Liver (tissue), 9 donors: Measurements from ENCODE around the gene DHRSX. TPM values are rescaled to one million over a fixed set of nuclear protein-coding genes. Genes with fewer than 3 reads are reported as not detected.

ENCODE experiments used
- DNase-seq: peaks from one replicate; pipeline ENCODE4 v3.0.0-alpha.2; 2017; ENCODE audit warnings: low spot score
- H3K27ac ChIP-seq, 2 donors: one replicate each; pipeline ENCODE4 v1.7.0; 2013; ENCODE audit warnings: inconsistent platforms in 2 of 2, low read length in 2 of 2, control low read depth in 1 of 2, low read depth in 1 of 2, mild to moderate bottlenecking in 1 of 2
- H3K27me3 ChIP-seq, 4 donors: one replicate each; pipeline versions ENCODE4 v1.6.1 to v1.7.0; 2013; ENCODE audit warnings: low read length in 3 of 4, inconsistent platforms in 1 of 4, mild to moderate bottlenecking in 1 of 4, moderate library complexity in 1 of 4; ENCODE audit not compliant: control insufficient read depth in 4 of 4, insufficient read depth in 4 of 4
- H3K36me3 ChIP-seq, 4 donors: one replicate each; pipeline versions ENCODE4 v1.6.1 to v1.7.0; 2013; ENCODE audit warnings: low read length in 3 of 4, mild to moderate bottlenecking in 3 of 4, low read depth in 1 of 4, moderate library complexity in 1 of 4; ENCODE audit not compliant: control insufficient read depth in 4 of 4, insufficient read depth in 3 of 4
- H3K4me1 ChIP-seq, 4 donors: one replicate each; pipeline versions ENCODE4 v1.6.1 to v1.7.0; 2013; ENCODE audit warnings: low read length in 3 of 4, mild to moderate bottlenecking in 3 of 4, moderate library complexity in 1 of 4; ENCODE audit not compliant: control insufficient read depth in 4 of 4, insufficient read depth in 4 of 4
- H3K4me3 ChIP-seq, 3 donors: one replicate each; pipeline versions ENCODE4 v1.6.1 to v1.7.0; 2013; ENCODE audit warnings: low read length in 3 of 3, control low read depth in 1 of 3, low read depth in 1 of 3, mild to moderate bottlenecking in 1 of 3
- H3K9ac ChIP-seq, 2 donors: one replicate each; pipeline ENCODE4 v1.7.0; 2013; ENCODE audit warnings: low read length in 2 of 2, mild to moderate bottlenecking in 2 of 2, moderate library complexity in 2 of 2, control low read depth in 1 of 2, low read depth in 1 of 2
- H3K9me3 ChIP-seq, 4 donors: one replicate each; pipeline versions ENCODE4 v1.6.1 to v1.7.0; 2013; ENCODE audit warnings: low read length in 3 of 4; ENCODE audit not compliant: control insufficient read depth in 4 of 4
- ATF3 ChIP-seq: IDR thresholded peaks from 2 replicates; pipeline ENCODE4 v1.6.1; 2016; ENCODE audit warnings: antibody characterized with exemption
- CTCF ChIP-seq: fragments of 150-350 bp; IDR thresholded peaks from 2 replicates; pipeline ENCODE4 v1.5.1; 2017; ENCODE audit warnings: improper control_type of control experiment, low read depth, low read length; ENCODE audit not compliant: missing input control
- EGR1 ChIP-seq, 2 donors: IDR thresholded peaks; 2 replicates each; pipeline ENCODE4 v1.6.1; 2016 to 2018; ENCODE audit warnings: antibody characterized with exemption in 2 of 2, low read depth in 2 of 2
- FOXA1 ChIP-seq: IDR thresholded peaks from 2 replicates; pipeline ENCODE4 v1.6.1; 2016; ENCODE audit warnings: antibody characterized with exemption
- FOXA2 ChIP-seq: IDR thresholded peaks from 2 replicates; pipeline ENCODE4 v1.6.1; 2016; ENCODE audit warnings: antibody characterized with exemption
- GABPA ChIP-seq, 2 donors: IDR thresholded peaks in 1 of 2; conservative IDR thresholded peaks in 1 of 2; 2 replicates each; pipeline ENCODE4 v1.6.1; 2016; ENCODE audit warnings: antibody characterized with exemption in 2 of 2, mild to moderate bottlenecking in 1 of 2, moderate library complexity in 1 of 2
- HNF4A ChIP-seq, 2 donors: conservative IDR thresholded peaks; 2 replicates each; pipeline ENCODE4 v1.6.1; 2016; ENCODE audit warnings: antibody characterized with exemption in 2 of 2, mild to moderate bottlenecking in 2 of 2
- HNF4G ChIP-seq: IDR thresholded peaks from 2 replicates; pipeline ENCODE4 v1.6.1; 2016; ENCODE audit warnings: antibody characterized with exemption
- JUND ChIP-seq, 2 donors: IDR thresholded peaks; 2 replicates each; pipeline ENCODE4 v1.6.1; 2016; ENCODE audit warnings: antibody characterized with exemption in 2 of 2
- MAX ChIP-seq: IDR thresholded peaks from 2 replicates; pipeline ENCODE4 v1.6.1; 2016; ENCODE audit warnings: antibody characterized with exemption
- NR2F2 ChIP-seq: IDR thresholded peaks from 2 replicates; pipeline ENCODE4 v1.6.1; 2016; ENCODE audit warnings: antibody characterized with exemption
- RAD21 ChIP-seq, 2 donors: IDR thresholded peaks; 2 replicates each; pipeline ENCODE4 v1.6.1; 2016; ENCODE audit warnings: antibody characterized with exemption in 2 of 2, mild to moderate bottlenecking in 2 of 2
- RXRA ChIP-seq, 2 donors: IDR thresholded peaks; 2 replicates each; pipeline ENCODE4 v1.6.1; 2017 to 2018; ENCODE audit warnings: antibody characterized with exemption in 2 of 2, mild to moderate bottlenecking in 1 of 2
- SP1 ChIP-seq: IDR thresholded peaks from 2 replicates; pipeline ENCODE4 v1.6.1; 2018; ENCODE audit warnings: antibody characterized with exemption, mild to moderate bottlenecking
- TAF1 ChIP-seq: conservative IDR thresholded peaks from 2 replicates; pipeline ENCODE4 v1.6.1; 2016; ENCODE audit warnings: antibody characterized with exemption, mild to moderate bottlenecking
- YY1 ChIP-seq: IDR thresholded peaks from 2 replicates; pipeline ENCODE4 v1.6.1; 2016; ENCODE audit warnings: antibody characterized with exemption, mild to moderate bottlenecking
- WGBS: extraction: QIAGEN DNeasy Blood & Tissue Kit; methylation state at CpG from one replicate; pipeline ENCODE4 v1.1.7; 2013; 5-methylcytosine and 5-hydroxymethylcytosine counted together
- polyA plus RNA-seq, 2 donors: library from polyadenylated mRNA; stranded (reverse) in 1 of 2; unstranded in 1 of 2; fragments of 200-250 nt in 1 of 2; fragments of >200 nt in 1 of 2; fragmentation: Nextera tagmentation in 1 of 2; extraction: Ambion mirVana in 1 of 2; gene quantifications; one replicate each; pipeline versions ENCODE4 v1.2.1 to v1.2.3, GENCODE V29; 2013 to 2015
- total RNA-seq, 2 donors: library from RNA; depleted of rRNA; stranded (reverse); fragments of >200 nt; gene quantifications; one replicate each; pipeline ENCODE4 v1.2.3, GENCODE V29; 2014
- TF ChIP-seq, protein P1 (sequence below): IDR thresholded peaks from 2 replicates; pipeline ENCODE4 v1.6.1; 2016; ENCODE audit warnings: antibody characterized with exemption
- TF ChIP-seq, protein P2 (sequence below): IDR thresholded peaks from 2 replicates; pipeline ENCODE4 v1.6.1; 2016; ENCODE audit warnings: antibody characterized with exemption, mild to moderate bottlenecking
- donor health status: healthy.
- donor health status: healthy.
- donor health status: healthy.
- donor health status: healthy.
- donor health status: healthy.

Gene DHRSX
- total and polyA plus RNA-seq, 4 donors: 17.2 to 35.2 (median 23.3) TPM

- TF ChIP-seq ATF3: no peak
- TF ChIP-seq YY1: no peak
- no peak for TF ChIP-seq HNF4A (conservative IDR thresholded peaks at IDR 0.05)
- no peak for TF ChIP-seq TAF1
- TF ChIP-seq RXRA (IDR thresholded peaks at IDR 0.05): no peak
- TF ChIP-seq EGR1 (IDR thresholded peaks at IDR 0.05; ENCODE audit: low read depth in 2 of 2): no peak
- TF ChIP-seq GABPA (IDR thresholded peaks at IDR 0.05 in 1 of 2, conservative IDR thresholded peaks at IDR 0.05 in 1 of 2): no peak
- TF ChIP-seq JUND (IDR thresholded peaks at IDR 0.05): no peak
- TF ChIP-seq NR2F2: no peak
- no peak for TF ChIP-seq SP1
- no peak for TF ChIP-seq MAX
- TF ChIP-seq, protein P1, sequence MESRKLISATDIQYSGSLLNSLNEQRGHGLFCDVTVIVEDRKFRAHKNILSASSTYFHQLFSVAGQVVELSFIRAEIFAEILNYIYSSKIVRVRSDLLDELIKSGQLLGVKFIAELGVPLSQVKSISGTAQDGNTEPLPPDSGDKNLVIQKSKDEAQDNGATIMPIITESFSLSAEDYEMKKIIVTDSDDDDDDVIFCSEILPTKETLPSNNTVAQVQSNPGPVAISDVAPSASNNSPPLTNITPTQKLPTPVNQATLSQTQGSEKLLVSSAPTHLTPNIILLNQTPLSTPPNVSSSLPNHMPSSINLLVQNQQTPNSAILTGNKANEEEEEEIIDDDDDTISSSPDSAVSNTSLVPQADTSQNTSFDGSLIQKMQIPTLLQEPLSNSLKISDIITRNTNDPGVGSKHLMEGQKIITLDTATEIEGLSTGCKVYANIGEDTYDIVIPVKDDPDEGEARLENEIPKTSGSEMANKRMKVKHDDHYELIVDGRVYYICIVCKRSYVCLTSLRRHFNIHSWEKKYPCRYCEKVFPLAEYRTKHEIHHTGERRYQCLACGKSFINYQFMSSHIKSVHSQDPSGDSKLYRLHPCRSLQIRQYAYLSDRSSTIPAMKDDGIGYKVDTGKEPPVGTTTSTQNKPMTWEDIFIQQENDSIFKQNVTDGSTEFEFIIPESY: no peak
- no peak for TF ChIP-seq HNF4G
- TF ChIP-seq RAD21 (IDR thresholded peaks at IDR 0.05): no peak
- no peak for TF ChIP-seq CTCF
- TF ChIP-seq FOXA2: no peak
- TF ChIP-seq, protein P2, sequence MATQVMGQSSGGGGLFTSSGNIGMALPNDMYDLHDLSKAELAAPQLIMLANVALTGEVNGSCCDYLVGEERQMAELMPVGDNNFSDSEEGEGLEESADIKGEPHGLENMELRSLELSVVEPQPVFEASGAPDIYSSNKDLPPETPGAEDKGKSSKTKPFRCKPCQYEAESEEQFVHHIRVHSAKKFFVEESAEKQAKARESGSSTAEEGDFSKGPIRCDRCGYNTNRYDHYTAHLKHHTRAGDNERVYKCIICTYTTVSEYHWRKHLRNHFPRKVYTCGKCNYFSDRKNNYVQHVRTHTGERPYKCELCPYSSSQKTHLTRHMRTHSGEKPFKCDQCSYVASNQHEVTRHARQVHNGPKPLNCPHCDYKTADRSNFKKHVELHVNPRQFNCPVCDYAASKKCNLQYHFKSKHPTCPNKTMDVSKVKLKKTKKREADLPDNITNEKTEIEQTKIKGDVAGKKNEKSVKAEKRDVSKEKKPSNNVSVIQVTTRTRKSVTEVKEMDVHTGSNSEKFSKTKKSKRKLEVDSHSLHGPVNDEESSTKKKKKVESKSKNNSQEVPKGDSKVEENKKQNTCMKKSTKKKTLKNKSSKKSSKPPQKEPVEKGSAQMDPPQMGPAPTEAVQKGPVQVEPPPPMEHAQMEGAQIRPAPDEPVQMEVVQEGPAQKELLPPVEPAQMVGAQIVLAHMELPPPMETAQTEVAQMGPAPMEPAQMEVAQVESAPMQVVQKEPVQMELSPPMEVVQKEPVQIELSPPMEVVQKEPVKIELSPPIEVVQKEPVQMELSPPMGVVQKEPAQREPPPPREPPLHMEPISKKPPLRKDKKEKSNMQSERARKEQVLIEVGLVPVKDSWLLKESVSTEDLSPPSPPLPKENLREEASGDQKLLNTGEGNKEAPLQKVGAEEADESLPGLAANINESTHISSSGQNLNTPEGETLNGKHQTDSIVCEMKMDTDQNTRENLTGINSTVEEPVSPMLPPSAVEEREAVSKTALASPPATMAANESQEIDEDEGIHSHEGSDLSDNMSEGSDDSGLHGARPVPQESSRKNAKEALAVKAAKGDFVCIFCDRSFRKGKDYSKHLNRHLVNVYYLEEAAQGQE: no peak
- DNase-seq: no peak
- no peaks in the 10 kb centered on the region for H3K9me3 ChIP-seq
- 91% methylated on average over 4 of the region's 4 CpGs for WGBS
- no peaks in the 10 kb centered on the region for H3K27me3 ChIP-seq
- peaks cover 0 to 2% (median 0%) of the 10 kb centered on the region in 4 donors for H3K36me3 ChIP-seq
- no peak overlapping the region for H3K4me3 ChIP-seq
- no peak overlapping the region for H3K27ac ChIP-seq
- no peak overlapping the region for H3K9ac ChIP-seq
- H3K4me1 ChIP-seq: peaks cover 0 to 6% (median 3%) of the 10 kb centered on the region in 4 donors
Observed at GRCh38 chrX:2374086-2374485, 126.7 kb downstream of the DHRSX start.

- 90% methylated on average over 8 of the region's 8 CpGs for WGBS
- H3K4me3 ChIP-seq: no peak overlapping the region
- H3K4me1 ChIP-seq: peaks cover 0 to 8% (median 3%) of the 10 kb centered on the region in 4 donors
- H3K9me3 ChIP-seq: no peaks in the 10 kb centered on the region
- no peak overlapping the region for H3K27ac ChIP-seq
- H3K27me3 ChIP-seq: no peaks in the 10 kb centered on the region
- H3K9ac ChIP-seq: no peak overlapping the region
- peaks cover 0 to 2% (median 0%) of the 10 kb centered on the region in 4 donors for H3K36me3 ChIP-seq
- no peak for DNase-seq
- no peak for TF ChIP-seq RAD21 (IDR thresholded peaks at IDR 0.05)
- TF ChIP-seq MAX: no peak
- no peak for TF ChIP-seq JUND (IDR thresholded peaks at IDR 0.05)
- TF ChIP-seq EGR1 (IDR thresholded peaks at IDR 0.05; ENCODE audit: low read depth in 2 of 2): no peak
- no peak for TF ChIP-seq YY1
- no peak for TF ChIP-seq FOXA1
- TF ChIP-seq, protein P1: no peak
- no peak for TF ChIP-seq TAF1
- TF ChIP-seq ATF3: no peak
- TF ChIP-seq HNF4G: no peak
- no peak for TF ChIP-seq RXRA (IDR thresholded peaks at IDR 0.05)
- TF ChIP-seq FOXA2: no peak
- TF ChIP-seq SP1: no peak
- TF ChIP-seq GABPA (IDR thresholded peaks at IDR 0.05 in 1 of 2, conservative IDR thresholded peaks at IDR 0.05 in 1 of 2): no peak
- TF ChIP-seq NR2F2: no peak
- no peak for TF ChIP-seq HNF4A (conservative IDR thresholded peaks at IDR 0.05)
Observed at GRCh38 chrX:2373615-2374014, 127.2 kb downstream of the DHRSX start.
